Right atrium auricular region (tissue), 2 donors: Measurements from ENCODE around the gene MACROH2A1. TPM values are rescaled to one million over a fixed set of nuclear protein-coding genes. Genes with fewer than 3 reads are reported as not detected.

Experiments used
- DNase-seq: peaks from one replicate; pipeline ENCODE4 v3.0.0-alpha.2; 2019; ENCODE audit warnings: low spot score
- H3K27ac ChIP-seq, 2 donors: fragments of 200-600 bp; sonication (generic); 1 replicate in 1 of 2; 2 replicates in 1 of 2; pipeline ENCODE4 v1.5.1; 2016 to 2019
- H3K27me3 ChIP-seq, 2 donors: fragments of 200-600 bp; sonication (generic); one replicate each; pipeline versions ENCODE4 v1.5.1 to v1.6.0; 2017 to 2019
- H3K36me3 ChIP-seq: fragments of 200-600 bp; sonication (generic); one replicate; pipeline ENCODE4 v1.5.1; 2016
- H3K4me1 ChIP-seq, 2 donors: fragments of 200-600 bp; sonication (generic); one replicate each; pipeline versions ENCODE4 v1.5.1 to v1.6.0; 2017 to 2019
- H3K4me3 ChIP-seq, 2 donors: fragments of 200-600 bp; sonication (generic); 1 replicate in 1 of 2; 2 replicates in 1 of 2; pipeline ENCODE4 v1.5.1; 2017 to 2019; ENCODE audit warnings: mild to moderate bottlenecking in 1 of 2, moderate library complexity in 1 of 2
- H3K9me3 ChIP-seq, 2 donors: fragments of 200-600 bp; sonication (generic); one replicate each; pipeline ENCODE4 v1.5.1; 2019
- CTCF ChIP-seq, 2 donors: fragments of 200-600 bp; sonication (generic); IDR thresholded peaks; one replicate each; pipeline ENCODE4 v1.5.1; 2019; ENCODE audit warnings: antibody characterized with exemption in 2 of 2
- total RNA-seq, 2 donors: library from RNA; depleted of rRNA; stranded (reverse); fragments of >200 nt; gene quantifications; one replicate each; pipeline ENCODE4 v1.1.0, GENCODE V29; 2016

The MACROH2A1 gene
- total RNA-seq, 2 donors from 2014 or later, result 149 to 179 TPM

GRCh38 chr5:135326296-135327254 is 72.5 kb downstream of the MACROH2A1 start:
- no peak for DNase-seq
- Histone ChIP-seq H3K4me3 (no peak overlapping the region), H3K4me1 (no peaks in the 10 kb centered on the region), H3K27me3 (no peaks in the 10 kb centered on the region), H3K9me3 (no peaks in the 10 kb centered on the region), H3K36me3 (peaks cover 4% of the 10 kb centered on the region), H3K27ac (no peak overlapping the region)
- TF ChIP-seq CTCF (IDR thresholded peaks at IDR 0.05), result no peak

- no peaks in the 10 kb centered on the region for H3K27me3 ChIP-seq
Observed at GRCh38 chr5:135324897-135325650, 74.0 kb downstream of the MACROH2A1 start.

GRCh38 chr5:135324160-135324559 is 74.9 kb downstream of the MACROH2A1 start:
- Histone ChIP-seq H3K27me3 (no peaks in the 10 kb centered on the region), H3K4me3 (no peak overlapping the region), H3K4me1 (no peaks in the 10 kb centered on the region), H3K36me3 (no peaks in the 10 kb centered on the region), H3K9me3 (no peaks in the 10 kb centered on the region), H3K27ac (no peak overlapping the region)
- TF ChIP-seq CTCF (IDR thresholded peaks at IDR 0.05), result no peak
- no peak for DNase-seq

More at GRCh38 chr5:135324897-135325650, 74.0 kb downstream of the MACROH2A1 start:
- H3K36me3 ChIP-seq, result no peaks in the 10 kb centered on the region
- H3K27ac ChIP-seq, result no peak overlapping the region
- TF ChIP-seq CTCF (IDR thresholded peaks at IDR 0.05), result no peak
- no peak for DNase-seq
- H3K4me1 ChIP-seq, result no peaks in the 10 kb centered on the region
- no peak overlapping the region for H3K4me3 ChIP-seq
- H3K9me3 ChIP-seq, result no peaks in the 10 kb centered on the region

- no peak overlapping the region for H3K4me3 ChIP-seq
- TF ChIP-seq CTCF (IDR thresholded peaks at IDR 0.05), result no peak
- no peaks in the 10 kb centered on the region for H3K9me3 ChIP-seq
- H3K4me1 ChIP-seq, result no peaks in the 10 kb centered on the region
- no peak for DNase-seq
- no peak overlapping the region for H3K27ac ChIP-seq
- no peaks in the 10 kb centered on the region for H3K36me3 ChIP-seq
- no peaks in the 10 kb centered on the region for H3K27me3 ChIP-seq
Observed at GRCh38 chr5:135323701-135324132, 75.3 kb downstream of the MACROH2A1 start.

GRCh38 chr5:135323227-135323626 is 75.8 kb downstream of the MACROH2A1 start:
- TF ChIP-seq CTCF (IDR thresholded peaks at IDR 0.05), result no peak
- H3K4me1 ChIP-seq, result no peaks in the 10 kb centered on the region
- no peaks in the 10 kb centered on the region for H3K36me3 ChIP-seq
- no peaks in the 10 kb centered on the region for H3K9me3 ChIP-seq
- no peak overlapping the region for H3K27ac ChIP-seq
- H3K4me3 ChIP-seq, result no peak overlapping the region
- no peak for DNase-seq
- no peaks in the 10 kb centered on the region for H3K27me3 ChIP-seq
